HUES6 (cell line): ENCODE data around the gene PLCG2.

Source experiments
- H3K27ac ChIP-seq: 2 replicates; pipeline ENCODE4 v1.7.0; 2013; ENCODE audit warnings: low read depth, mild to moderate bottlenecking, low read length, inconsistent platforms
- H3K27me3 ChIP-seq: 2 replicates; pipeline ENCODE4 v1.6.1; 2013; ENCODE audit warnings: low read length; ENCODE audit not compliant: control insufficient read depth, insufficient read depth
- H3K36me3 ChIP-seq: 2 replicates; pipeline ENCODE4 v1.6.1; 2013; ENCODE audit warnings: low read length; ENCODE audit not compliant: control insufficient read depth, insufficient read depth
- H3K4me1 ChIP-seq: 2 replicates; pipeline ENCODE4 v1.6.1; 2013; ENCODE audit warnings: low read length; ENCODE audit not compliant: control insufficient read depth, insufficient read depth
- H3K4me3 ChIP-seq: 2 replicates; pipeline ENCODE4 v1.5.1; 2013; ENCODE audit warnings: low read depth, low read length
- H3K9ac ChIP-seq: one replicate; pipeline ENCODE4 v1.6.1; 2013; ENCODE audit warnings: mild to moderate bottlenecking, low read length
- H3K9me3 ChIP-seq: 2 replicates; pipeline ENCODE4 v1.6.1; 2013; ENCODE audit warnings: low read depth, low read length; ENCODE audit not compliant: control insufficient read depth, insufficient read depth

Gene PLCG2

DNA sequence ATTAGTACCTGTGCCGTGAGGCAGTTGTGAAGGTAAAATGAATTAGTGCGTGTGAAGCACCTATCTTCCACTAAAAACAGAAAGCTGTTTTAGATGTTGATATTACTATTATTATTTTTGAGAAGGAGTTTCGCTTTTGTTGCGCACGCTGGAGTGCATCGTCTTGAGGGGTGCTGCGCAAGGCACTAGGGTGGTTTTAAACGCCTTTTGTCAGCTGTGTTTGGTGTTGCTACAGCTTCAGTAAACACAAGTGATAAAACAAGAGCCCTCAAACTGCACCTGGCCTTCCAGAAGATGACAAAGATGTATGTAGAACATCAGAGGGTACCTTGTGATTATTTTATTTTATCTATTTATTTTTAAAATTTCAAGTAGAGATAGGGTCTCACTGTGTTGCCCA, 38.2 kb downstream of the PLCG2 start:
- H3K36me3 ChIP-seq: no peaks in the 10 kb centered on the region
- no peak overlapping the region for H3K27ac ChIP-seq
- peaks cover 22% of the 10 kb centered on the region for H3K4me1 ChIP-seq
- H3K4me3 ChIP-seq: no peak overlapping the region
- H3K9me3 ChIP-seq: no peaks in the 10 kb centered on the region
- H3K27me3 ChIP-seq: no peaks in the 10 kb centered on the region
- H3K9ac ChIP-seq: no peak overlapping the region

DNA sequence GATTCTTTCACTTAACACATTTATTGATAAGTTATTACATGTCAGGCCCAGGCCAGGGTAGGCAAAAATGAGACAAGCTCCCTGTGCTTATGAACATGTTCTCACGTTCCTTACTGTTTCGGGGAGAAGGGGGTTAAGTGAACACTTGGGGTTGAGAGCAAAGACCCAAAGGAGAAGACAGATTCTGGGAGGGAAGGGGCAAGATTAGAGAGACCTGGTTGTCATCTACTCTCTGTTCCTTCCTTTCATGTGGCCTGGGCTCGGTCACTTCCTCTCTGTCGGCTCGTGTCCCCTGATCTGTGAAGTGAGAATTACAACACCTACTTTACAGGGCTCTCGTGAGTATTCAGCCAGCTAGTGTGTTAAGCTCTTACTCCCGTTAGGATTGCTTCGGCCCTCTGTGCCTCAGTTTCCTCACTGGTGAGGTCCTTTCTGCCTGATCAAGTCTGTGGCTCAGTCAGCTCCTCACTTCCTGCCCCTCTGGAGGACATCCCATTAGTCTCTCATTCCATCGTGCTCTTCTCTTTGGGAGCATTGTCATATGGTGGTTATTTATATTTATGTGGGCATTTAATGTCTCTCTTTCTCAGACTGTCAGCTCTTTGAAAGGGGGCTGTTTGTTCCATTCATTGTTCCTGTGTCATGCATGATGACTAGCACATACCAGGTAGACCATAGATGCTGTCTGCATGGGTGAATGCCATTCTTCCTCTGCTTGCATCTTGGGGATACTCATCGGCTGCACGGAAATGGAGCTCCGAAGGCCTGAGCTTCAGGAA, 38.9 kb downstream of the PLCG2 start:
- Histone ChIP-seq H3K9me3 (no peaks in the 10 kb centered on the region), H3K4me3 (no peak overlapping the region), H3K27me3 (no peaks in the 10 kb centered on the region), H3K4me1 (peaks cover 25% of the 10 kb centered on the region), H3K9ac (no peak overlapping the region), H3K36me3 (no peaks in the 10 kb centered on the region), H3K27ac (no peak overlapping the region)

DNA sequence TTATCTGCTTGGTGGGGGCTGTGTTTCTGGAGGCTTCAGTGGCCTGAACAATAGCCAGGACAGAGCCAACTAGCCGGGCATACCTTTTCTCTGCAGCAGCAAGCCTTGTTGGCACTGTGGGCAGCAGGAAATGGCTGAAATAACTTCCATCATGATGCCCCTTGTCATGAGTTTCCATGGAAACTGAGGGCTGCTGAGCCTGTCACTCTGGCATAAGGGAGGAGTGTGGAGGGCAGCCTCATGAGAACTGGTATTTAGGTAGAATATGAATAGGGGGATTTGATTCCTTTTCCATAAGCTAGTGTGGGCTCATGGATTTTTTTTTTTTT, 39.4 kb downstream of the PLCG2 start:
- H3K36me3 ChIP-seq: no peaks in the 10 kb centered on the region
- H3K9me3 ChIP-seq: no peaks in the 10 kb centered on the region
- no peak overlapping the region for H3K9ac ChIP-seq
- peaks cover 28% of the 10 kb centered on the region for H3K4me1 ChIP-seq
- H3K4me3 ChIP-seq: no peak overlapping the region
- no peak overlapping the region for H3K27ac ChIP-seq
- H3K27me3 ChIP-seq: no peaks in the 10 kb centered on the region

- no peaks in the 10 kb centered on the region for H3K36me3 ChIP-seq
- H3K4me1 ChIP-seq: peaks cover 28% of the 10 kb centered on the region
- H3K27ac ChIP-seq: no peak overlapping the region
- no peak overlapping the region for H3K4me3 ChIP-seq
- H3K9ac ChIP-seq: no peak overlapping the region
- no peaks in the 10 kb centered on the region for H3K27me3 ChIP-seq
- H3K9me3 ChIP-seq: no peaks in the 10 kb centered on the region
Observed at GRCh38 chr16:81818905-81819304, 39.8 kb downstream of the PLCG2 start.

DNA sequence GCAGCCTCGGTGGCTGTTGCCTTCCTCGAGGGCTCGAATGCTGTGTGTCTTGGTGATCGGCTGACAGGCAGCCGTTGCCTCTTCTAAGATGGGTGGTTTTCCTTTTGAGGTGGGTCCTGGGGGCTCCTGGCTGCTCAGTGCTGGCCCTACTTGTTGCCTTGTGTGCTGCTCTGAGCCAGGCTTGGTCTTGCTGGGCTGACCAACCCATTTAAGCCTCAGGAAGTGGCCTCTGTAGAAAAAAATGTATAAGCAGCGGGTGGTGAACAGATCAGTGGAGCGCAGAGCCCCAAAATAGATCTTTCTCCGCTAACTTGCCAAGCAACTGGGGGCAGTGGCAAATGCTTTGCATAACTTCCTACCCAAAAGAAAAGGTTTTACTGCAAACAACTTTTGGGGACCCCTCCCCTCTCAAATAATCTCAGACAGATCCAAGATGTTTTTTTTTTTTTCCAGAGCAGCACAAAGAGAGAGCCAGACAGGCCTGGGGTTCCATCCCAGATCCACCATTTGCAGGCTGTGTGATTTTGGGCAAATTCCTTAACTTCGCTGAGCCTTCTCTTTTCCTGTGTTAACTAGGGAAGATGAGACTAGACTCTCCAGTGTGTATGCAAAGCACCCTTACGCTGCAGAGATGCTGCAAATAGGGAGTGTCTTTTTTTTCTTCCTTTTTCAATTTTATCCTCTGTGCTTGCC, 42.5 kb downstream of the PLCG2 start:
- Histone ChIP-seq H3K9me3 (peaks cover 6% of the 10 kb centered on the region; the same call in 1 of the 2 replicates), H3K36me3 (no peaks in the 10 kb centered on the region), H3K4me1 (peaks cover 22% of the 10 kb centered on the region), H3K4me3 (no peak overlapping the region), H3K9ac (no peak overlapping the region), H3K27me3 (no peaks in the 10 kb centered on the region), H3K27ac (no peak overlapping the region)

DNA sequence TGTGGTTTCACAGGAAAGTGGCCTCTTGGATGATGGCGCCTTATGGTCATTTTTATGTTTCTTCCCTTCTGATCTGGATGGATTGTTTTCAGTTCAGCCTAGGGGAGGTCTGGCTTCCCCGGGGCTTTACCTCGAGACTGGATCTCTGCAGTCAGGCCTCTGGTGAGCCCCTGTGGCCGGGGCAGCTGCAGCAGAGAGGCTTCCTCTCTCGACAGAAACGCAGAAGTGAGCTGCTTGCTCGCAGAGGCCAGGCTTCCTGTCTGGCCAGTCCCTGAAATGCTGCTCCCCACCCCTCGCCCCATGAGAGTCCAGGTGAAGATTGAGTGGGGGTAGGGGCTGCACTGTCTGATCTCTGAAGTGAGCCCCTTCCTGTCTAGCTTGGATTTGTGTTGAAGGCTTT, 44.0 kb downstream of the PLCG2 start:
- Histone ChIP-seq H3K4me1 (peaks cover 19% of the 10 kb centered on the region), H3K4me3 (no peak overlapping the region), H3K9ac (no peak overlapping the region), H3K36me3 (no peaks in the 10 kb centered on the region), H3K27me3 (no peaks in the 10 kb centered on the region), H3K9me3 (peaks cover 6% of the 10 kb centered on the region; the same call in 1 of the 2 replicates), H3K27ac (no peak overlapping the region)

DNA sequence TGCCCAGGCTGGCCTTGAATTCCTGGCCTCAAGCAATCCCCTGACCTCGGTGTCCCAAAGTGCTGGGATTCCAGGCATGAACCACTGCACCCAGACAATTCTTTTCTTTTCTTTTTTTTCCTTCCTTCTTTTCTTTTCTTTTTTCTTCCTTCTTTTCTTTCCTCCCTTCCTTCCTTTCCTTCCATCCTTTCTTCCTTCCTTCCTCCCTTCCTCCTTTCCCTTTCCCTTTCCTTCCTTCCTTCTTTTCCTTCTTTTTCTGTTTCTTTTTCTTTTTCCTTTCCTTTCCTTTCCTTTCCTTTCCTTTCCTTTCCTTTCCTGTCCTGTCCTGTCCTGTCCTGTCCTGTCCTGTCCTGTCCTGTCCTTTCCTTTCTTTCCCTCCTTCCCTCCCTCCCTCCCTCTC, 44.6 kb downstream of the PLCG2 start:
- H3K4me1 ChIP-seq: peaks cover 22% of the 10 kb centered on the region
- no peaks in the 10 kb centered on the region for H3K27me3 ChIP-seq
- H3K4me3 ChIP-seq: no peak overlapping the region
- H3K9ac ChIP-seq: no peak overlapping the region
- H3K36me3 ChIP-seq: no peaks in the 10 kb centered on the region
- H3K9me3 ChIP-seq: peaks cover 6% of the 10 kb centered on the region; the same call in 1 of the 2 replicates
- no peak overlapping the region for H3K27ac ChIP-seq

GRCh38 chr16:81826523-81826922, 47.4 kb downstream of the PLCG2 start:
- Histone ChIP-seq H3K9ac (no peak overlapping the region), H3K9me3 (peaks cover 6% of the 10 kb centered on the region; the same call in 1 of the 2 replicates), H3K27me3 (no peaks in the 10 kb centered on the region), H3K36me3 (no peaks in the 10 kb centered on the region), H3K4me3 (no peak overlapping the region), H3K4me1 (peaks cover 21% of the 10 kb centered on the region), H3K27ac (no peak overlapping the region)

DNA sequence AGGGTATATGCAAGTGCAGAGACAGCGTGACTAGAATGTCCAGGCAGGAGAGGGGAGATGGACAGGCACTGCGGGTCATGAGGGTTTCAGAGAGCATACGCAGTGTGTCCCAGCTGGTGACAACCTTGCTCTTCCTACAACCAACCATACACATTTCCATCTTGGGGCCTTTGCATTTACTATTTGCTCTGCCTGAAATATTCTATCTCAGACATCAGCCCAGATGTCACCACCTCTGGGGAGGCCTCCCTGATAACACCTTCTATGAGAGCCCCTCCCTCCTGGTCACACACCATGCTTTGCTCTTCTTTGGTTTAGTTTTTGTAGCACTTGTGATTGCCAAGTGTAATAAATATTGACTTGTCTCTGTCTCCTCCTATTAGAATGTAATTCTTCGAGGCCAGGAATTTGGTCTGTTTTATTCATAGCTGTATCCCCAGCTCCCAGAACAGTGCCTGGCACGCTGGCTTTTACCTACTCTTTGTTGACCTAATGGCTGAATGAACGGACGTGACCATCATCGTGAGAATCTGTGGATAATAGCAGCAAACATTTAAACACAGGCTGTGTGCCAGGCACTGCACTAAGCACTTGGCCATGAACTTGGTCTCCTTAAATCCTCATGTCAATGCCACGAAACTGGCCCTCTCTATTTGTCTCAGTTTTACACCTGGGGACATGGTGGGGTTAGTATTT, 51.9 kb downstream of the PLCG2 start:
- Histone ChIP-seq H3K9me3 (no peaks in the 10 kb centered on the region), H3K4me3 (no peak overlapping the region), H3K4me1 (peaks cover 18% of the 10 kb centered on the region), H3K9ac (no peak overlapping the region), H3K27me3 (no peaks in the 10 kb centered on the region), H3K27ac (no peak overlapping the region), H3K36me3 (no peaks in the 10 kb centered on the region)

GRCh38 chr16:81831722-81832126, 52.6 kb downstream of the PLCG2 start:
- no peaks in the 10 kb centered on the region for H3K36me3 ChIP-seq
- H3K4me3 ChIP-seq: no peak overlapping the region
- no peak overlapping the region for H3K27ac ChIP-seq
- no peaks in the 10 kb centered on the region for H3K9me3 ChIP-seq
- no peaks in the 10 kb centered on the region for H3K27me3 ChIP-seq
- H3K4me1 ChIP-seq: peaks cover 18% of the 10 kb centered on the region
- no peak overlapping the region for H3K9ac ChIP-seq
